GM15510 (cell line): ENCODE results near the gene PLAGL2.

ENCODE experiments used
- POLR2A ChIP-seq: IDR thresholded peaks from 3 replicates; pipeline ENCODE4 v1.6.1; 2011; ENCODE audit warnings: borderline replicate concordance; ENCODE audit not compliant: insufficient read length; ENCODE audit errors: extremely low read depth

Gene PLAGL2

GRCh38 chr20:32216179-32217142 is 8.9 kb upstream of the PLAGL2 start:
- TF ChIP-seq POLR2A, result no peak

- TF ChIP-seq POLR2A, result no peak
These were observed 8.2 kb upstream of the PLAGL2 start for GRCh38 chr20:32215729-32216128.

DNA sequence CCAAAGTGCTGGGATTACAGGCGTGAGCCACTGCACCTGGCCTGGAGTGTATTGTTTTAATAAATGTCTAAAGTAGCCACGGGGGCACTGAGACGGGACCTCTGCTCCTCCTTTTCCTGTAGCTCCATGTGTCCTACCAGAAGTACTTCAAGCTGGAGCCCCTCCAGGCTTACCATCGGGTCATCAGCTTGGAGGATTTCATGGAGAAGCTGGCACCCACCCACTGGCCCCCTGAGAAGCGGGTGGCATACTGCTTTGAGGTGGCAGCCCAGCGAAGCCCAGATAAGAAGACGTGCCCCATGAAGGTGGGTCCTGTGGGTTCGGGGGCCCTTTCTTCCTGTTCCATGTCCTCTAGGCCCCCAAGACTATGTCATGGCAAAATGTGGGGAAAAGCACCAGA is 7.6 kb upstream of the PLAGL2 start:
- no peak for TF ChIP-seq POLR2A

GRCh38 chr20:32213870-32214269 is 6.3 kb upstream of the PLAGL2 start:
- no peak for TF ChIP-seq POLR2A

- no peak for TF ChIP-seq POLR2A
These were observed 2.5 kb upstream of the PLAGL2 start for GRCh38 chr20:32209850-32210605.

DNA sequence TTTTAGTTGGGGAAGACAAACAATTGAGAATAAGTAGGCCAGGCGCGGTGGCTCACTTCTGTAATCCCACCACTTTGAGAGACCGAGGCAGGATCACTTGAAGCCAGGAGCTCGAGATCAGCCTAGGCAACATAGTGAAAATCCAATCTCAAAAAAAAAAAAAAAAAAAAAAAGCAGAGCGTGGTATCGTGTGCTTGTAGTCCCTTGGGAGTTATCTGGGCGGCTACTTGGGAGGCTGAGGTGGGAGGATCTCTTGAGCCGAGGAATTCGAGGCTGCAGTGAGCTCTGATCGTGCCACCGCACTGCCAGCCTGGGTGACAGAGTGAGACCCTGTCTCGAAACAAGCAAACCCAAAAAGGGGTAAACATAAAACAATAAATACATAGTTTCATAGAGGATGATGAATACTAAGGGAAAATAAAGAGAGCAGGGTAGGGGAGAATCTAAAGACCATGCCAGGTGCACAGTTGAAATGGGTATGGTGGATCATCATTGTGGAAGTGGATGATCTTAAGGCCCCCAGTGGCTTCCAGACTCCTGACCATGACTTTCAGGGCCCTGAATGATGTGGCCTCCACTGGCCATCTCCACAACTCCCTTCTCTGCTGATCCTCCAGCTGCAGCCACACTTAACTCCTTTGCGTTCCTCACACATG is 1.1 kb upstream of the PLAGL2 start:
- TF ChIP-seq POLR2A, result no peak

DNA sequence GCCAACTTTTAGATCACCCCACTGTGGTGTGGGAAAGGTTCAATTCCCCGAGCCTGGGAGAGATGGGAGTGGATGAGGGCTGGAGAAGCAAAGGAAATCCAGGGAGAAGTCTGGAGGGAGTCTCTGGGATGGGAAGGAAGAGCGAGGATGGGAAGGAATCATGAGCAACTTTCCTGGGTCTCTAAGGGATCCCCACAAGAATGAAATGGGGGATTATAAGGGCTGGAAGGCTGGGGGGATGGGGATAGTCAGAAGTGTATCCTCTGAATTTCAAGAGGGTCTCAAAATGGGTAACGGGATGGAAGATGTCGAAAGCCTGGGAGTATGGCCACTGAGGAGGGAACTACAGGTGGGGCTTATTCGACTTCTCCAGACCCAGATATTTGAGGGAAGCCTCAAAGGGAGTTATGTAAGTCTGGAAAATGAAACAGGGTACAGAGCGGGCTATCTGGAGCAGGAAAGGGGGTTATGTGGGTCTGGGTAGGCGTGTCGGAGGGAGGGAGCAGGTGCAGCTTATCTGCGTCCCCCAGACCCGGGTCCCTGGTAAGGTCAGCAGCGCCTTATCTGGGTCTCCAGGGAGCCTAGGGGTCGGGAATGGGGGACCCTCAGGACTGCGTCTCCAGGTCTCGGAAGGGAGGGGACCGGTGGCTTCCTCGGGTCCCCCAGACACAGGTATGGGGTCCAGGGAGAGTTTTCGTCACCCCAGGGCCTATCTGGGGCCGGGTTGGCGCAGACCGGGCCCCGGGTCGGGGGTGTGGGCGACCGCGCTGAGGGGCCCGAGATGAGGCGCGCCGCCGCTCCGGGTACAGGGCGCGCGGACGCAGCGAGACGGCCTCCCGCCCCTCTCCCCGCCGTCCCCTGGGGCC is 550 bp downstream of the PLAGL2 start:
- no peak for TF ChIP-seq POLR2A

DNA sequence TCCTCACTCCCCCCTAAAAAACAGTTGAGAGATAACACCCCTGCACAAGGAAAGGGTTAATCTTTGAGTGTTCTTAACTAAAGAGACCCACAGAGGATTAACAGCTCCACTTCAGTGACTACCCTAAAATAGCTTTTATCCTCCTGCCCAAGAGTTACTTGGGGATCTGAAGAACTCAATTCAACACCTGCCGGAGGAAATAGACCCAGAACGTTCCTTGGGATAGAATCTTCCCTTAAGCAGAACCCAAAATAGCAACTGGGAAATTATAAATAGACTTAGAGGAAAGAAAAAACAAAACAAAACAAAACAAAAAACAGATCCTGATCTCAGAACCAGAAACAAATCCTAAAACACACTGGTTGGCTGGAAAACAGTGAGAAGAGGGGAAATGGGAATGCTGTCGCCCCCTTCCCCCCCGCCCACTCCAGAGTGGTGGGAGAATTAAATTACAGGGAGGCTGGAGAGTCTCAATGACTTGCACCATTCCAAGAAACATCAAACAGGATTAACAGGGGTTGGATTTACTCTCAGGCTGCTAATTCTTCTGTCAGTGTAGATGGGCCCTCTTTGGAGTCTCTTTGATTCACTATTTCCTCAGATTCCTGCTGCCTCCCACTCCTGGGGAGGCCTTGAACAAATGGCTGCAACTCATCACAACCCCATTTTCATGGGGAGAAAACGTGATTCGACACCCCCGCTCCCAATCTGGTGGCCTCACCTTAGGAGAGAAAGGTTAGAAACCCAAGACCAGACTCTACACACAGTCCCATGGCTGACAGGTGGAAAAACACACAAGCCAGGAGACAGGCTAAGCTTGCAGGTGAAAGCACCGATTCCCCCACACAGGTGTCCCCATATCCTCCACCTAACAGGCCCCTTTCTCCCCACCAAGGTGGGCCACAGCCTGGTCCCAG is 1.4 kb downstream of the PLAGL2 start:
- TF ChIP-seq POLR2A, result no peak

DNA sequence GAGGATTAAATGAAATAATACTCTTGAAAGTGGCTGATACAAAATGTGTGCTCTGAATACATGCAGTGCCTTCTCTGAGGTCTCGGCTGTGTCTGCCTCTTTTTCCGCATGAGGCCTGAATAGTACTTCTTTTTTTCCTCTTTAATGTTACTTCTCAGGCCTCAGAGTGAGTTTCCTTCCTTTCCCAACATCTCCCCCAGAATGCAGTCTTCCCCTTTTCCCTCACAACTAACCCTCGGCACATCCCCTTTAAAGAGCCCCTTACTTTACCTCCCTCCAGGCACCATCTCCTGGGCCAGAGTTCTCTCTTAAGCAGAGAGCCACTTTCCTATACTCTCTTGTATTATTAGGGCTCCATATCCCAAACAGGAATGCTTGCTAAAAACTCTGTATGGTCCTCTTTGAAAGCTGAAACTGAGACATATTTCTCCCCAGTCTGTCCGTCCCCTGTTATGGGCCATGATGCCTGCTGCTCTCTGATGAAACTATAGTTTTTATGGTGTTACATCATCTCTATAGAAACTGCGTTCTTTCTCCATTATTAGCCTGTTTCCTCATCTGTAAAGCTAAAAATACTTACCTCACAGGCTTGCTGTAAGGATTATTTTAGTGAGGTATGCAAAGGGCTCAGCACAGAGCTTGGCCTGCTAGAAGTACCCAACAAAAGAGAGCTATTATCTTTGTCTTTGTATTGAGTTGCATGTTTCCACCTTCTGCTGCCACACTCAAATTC is 2.3 kb downstream of the PLAGL2 start:
- no peak for TF ChIP-seq POLR2A

- TF ChIP-seq POLR2A, result no peak
These were observed 3.1 kb downstream of the PLAGL2 start for GRCh38 chr20:32204205-32205109.

- no peak for TF ChIP-seq POLR2A
These were observed 4.0 kb downstream of the PLAGL2 start for GRCh38 chr20:32203356-32204204.
